T47D (cell line): ENCODE results near the gene ITSN1.
A peak's percentile ranks its signal among the peaks of the same experiment; 100 is the strongest.

Experiments
- DNase-seq, 2 experiments: peaks; one replicate each; pipeline versions ENCODE4 v3.0.0 to v3.0.0-alpha.2; 2011 to 2012; ENCODE audit warnings: low read depth in 1 of 2, low spot score in 1 of 2
- JUND ChIP-seq: IDR thresholded peaks from 2 replicates; pipeline ENCODE4 v1.6.1; 2012; ENCODE audit warnings: low read depth
- in situ Hi-C: cut with HindIII; loops from 2 replicates; pipeline ENCODE4 v1.10.0; 2016; ENCODE audit warnings: low sequenced_read_pairs, low pct_unique_long_range_greater_than_20kb

ITSN1 gene

DNA sequence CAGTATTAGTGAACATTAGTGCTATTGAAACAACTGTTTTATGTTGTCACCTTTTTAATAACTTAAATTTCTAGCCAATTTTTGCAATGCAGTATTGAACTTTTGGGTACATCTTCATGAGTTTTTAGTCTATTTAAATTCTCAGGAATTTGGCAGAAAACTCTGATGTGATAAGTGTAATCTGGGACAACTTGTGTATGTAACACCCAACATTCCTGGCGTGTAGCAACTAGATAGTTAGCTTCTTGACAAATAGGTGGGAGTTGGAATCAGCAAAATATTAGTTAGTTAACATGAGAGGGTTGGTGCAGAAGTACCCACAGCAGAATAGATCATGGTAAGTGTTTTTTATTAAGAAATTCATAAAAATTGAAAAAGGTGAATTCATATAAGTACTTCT is 111.6 kb downstream of the ITSN1 start:
- DNase-seq: no peak
- TF ChIP-seq JUND: no peak
- in situ Hi-C loops: no loop called here

DNA sequence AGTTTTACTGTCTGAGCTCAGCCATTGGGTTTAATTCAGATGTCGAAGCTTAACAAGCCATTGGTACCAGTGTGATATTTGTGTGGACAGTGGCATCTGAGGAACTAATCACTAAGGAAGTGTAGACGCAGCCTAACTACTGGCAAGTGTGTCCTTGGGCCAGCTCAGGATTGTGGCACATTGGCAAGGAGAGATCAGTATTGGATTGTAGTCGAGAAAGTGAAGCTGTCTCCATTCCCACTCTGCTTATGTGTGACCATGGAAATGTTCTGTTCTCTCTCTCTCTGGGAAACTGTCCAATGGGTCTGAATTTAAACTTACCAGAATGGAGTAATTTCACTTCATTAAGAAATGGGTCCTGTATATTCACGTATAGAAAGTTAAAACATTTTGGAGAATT is 112.2 kb downstream of the ITSN1 start:
- TF ChIP-seq JUND: no peak
- in situ Hi-C loops: no loop called here
- no peak for DNase-seq

DNA sequence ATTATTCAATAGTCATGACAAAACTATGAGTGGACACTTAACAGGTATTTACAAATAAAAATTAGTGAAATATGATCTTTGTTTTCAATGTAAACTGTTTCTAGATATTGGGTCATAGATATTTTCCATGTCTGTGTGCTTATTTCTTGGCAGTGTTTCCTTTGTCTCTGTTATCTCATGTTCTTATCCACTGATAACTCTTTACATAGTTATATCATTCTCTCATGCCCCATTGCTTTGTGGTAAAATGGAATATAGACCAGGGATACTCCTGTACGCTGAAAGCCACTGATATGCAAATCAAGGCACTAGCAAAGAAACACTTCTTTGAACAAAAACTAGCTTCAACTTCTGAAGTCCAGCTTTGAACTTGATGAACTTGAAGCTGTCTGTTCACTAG is 113.1 kb downstream of the ITSN1 start:
- no peak for TF ChIP-seq JUND
- in situ Hi-C loops: no loop called here
- DNase-seq: no peak

DNA sequence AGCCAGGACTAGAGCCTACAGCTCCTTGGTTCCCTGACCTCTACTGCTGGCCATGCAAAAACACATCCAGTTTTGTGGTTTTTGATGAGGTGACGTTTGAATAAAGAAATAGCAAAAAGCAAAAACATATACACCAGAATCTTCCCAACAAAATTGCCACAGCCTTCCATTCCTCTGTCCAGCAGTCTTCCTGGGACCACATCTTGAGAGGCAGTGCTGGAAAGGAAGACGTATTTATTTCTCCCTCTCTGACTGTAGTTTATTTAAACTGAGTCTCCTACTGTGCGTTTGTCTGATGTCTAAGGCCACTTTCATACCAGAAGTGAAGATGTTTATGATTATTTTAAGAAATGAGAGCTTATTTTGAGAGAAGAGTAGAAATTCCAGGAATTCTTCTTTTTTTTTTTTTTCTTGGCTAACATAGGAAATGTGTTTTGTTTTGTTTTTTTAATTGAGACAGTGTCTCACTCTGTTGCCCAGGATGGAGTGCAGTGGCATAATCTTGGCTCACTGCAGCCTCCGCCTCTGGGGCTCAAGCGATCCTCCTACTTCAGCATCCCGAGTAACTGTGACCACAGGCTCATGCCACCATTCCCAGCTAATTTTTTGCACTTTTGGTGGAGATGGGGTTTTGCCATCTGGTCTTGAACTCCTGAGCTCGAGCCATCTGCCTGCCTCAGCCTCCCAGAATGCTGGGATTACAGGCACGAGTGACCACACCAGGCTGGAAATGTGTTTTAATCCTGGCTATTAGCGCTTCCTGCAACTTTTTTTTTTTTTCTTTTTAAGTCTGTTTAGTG is 118.5 kb downstream of the ITSN1 start:
- DNase-seq: no peak
- in situ Hi-C loops: no loop called here
- no peak for TF ChIP-seq JUND

DNA sequence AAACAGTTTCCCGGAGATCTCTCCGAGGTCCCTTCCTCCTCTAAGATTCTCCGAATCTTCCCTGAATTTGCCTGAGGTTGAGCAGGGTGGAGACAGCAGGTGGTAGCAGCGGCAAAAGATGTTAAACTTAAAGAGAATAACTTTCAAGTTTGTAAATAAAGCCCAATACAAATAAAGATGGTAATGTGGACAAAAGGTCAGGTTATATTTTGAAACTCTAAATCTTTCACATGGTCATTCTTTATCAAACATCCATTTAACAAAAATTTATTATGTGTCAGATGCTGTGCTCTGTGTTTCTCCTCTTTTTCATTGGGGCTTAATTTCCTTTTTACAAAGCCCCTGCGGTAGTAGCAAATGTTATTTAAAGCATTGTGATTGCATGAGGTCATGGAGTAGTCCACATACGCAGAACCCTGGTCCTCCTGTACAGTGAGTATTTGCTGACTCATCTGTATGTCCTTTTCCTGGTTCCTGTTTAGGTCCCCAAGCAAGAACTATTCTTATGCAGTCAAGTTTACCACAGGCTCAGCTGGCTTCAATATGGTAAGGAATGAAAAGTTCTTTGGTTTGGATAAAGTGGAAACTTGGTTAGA is 119.2 kb downstream of the ITSN1 start:
- peak; percentile 81 for TF ChIP-seq JUND
- DNase-seq: peak; percentile 32 to 88
- in situ Hi-C loops: no loop called here

DNA sequence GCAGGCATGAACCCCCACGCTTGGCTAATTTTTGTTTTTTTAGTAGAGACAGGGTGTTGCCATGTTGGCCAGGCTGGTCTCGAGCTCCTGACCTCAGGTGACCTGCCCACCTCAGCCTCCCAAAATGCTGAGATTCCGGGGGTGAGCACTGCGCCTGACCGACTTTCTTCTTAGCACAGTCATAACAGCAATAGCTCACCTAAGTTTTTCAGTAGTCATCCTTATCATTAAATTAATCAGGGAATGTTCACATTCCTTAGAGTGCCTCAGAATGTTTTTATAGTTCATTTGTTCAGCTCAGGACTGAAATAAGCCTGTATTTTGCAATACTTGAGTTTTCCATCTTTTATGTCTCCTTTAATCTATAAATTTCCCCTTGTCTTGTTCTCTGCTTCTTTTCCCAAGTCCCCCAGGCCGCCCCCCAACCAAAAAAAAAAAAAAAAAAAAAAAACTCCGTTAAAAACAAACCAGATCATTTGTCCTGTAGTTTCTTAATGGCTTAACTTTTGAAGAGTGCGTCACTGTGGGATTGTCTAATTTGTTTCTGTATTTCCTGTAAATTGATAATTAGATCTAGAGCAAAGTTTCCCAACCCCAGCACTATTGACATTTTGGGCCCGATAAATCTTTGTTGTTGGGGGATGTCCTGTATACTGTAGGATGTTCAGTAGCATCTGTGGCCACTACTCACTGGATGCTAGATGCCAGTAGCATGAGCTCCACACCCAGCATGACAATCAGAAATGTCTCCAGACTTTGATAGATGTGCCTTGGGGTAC is 120.7 kb downstream of the ITSN1 start:
- in situ Hi-C loops: no loop called here
- no peak for TF ChIP-seq JUND
- peak in 1 of 2 experiments; percentile 33 for DNase-seq

DNA sequence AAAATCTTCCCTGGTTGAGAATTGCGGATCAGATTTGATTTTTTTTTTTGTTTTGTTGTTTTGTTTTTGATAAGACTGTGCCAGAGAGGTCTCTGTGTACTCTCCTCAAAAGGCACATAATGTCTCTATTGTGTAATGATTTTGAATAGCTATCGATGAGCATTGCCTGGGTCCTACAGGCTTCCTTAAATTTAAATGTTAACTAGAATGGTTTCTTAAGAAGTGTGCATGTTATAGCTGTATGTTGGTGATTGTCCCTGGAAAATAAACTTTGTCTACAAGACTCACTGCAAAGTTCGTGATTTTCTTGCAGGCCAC is 121.2 kb downstream of the ITSN1 start:
- in situ Hi-C loops: no loop called here
- TF ChIP-seq JUND: no peak
- no peak for DNase-seq

DNA sequence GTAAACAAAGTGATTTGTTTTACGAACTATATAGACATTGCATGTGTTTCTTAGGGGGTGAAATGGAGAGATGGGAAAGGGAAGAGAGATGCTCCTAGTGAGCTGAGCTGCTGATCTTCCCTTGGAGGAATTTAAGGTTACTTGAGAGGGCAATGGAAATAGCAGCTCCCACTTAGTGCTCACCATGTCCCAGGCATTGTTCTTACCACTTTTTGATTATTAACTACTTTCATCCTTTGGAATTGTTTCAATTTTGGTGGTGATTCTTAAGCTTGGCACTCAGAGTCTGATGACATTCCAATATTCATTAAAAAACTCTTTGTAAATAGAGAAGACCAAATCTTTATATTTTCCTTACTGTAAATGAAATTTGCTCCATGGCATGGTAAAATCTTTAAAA is 124.9 kb downstream of the ITSN1 start:
- in situ Hi-C loops: no loop called here
- DNase-seq: no peak
- TF ChIP-seq JUND: no peak

DNA sequence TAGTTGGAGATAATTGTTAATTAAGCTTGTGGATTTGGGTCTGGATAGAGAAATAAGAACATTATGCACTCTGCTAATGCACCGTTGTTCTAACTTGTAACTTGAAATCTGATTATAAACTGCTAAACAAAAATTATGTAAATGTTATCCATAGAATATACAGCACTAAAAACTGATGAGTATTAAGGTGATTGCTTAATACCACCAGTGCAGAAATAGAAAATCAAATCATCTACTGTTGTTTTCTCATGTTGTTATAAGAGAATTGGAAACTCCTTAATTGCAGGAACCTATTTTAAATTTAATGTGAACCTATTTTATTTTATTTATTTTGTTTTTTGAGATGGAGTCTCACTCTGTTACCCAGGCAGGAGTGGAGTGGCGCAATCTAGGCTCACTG is 125.7 kb downstream of the ITSN1 start:
- in situ Hi-C loops: no loop called here
- DNase-seq: no peak
- no peak for TF ChIP-seq JUND

DNA sequence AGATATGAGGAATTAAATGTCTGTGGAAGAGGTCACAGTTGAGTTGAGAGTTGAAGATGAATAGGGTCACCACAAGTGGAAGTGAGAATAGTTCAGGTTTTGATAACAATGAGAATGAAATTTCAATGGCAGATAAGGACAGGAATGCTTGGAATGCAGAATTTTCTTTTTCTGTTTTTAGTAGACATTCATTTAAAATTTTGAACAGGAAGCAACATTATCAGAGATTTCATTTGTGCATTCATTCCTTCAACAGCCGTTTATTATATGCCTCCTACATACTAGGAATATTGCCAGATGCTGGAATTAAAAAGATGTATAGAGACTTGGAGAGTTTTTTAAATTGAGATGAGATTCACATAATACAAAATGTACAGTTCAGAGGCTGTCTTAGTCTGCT is 126.8 kb downstream of the ITSN1 start:
- no peak for DNase-seq
- in situ Hi-C loops: no loop called here

DNA sequence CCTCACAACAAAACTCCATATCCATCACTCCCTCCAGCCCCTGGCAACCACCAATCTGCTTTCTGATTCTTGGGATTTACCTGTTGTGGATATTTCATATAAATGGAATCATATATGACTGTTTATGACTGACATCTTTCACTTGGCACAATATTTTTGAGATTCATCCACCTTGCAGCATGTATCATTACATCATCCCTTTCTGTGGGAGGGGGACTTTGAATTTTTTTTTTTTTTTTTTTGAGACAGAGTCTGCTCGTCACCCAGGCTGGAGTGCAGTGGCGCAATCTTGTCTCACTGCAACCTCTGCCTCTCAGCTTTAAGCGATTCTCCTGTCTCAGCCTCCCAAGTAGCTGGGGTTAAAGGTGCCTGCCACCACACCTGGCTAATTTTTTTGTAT is 128.2 kb downstream of the ITSN1 start:
- in situ Hi-C loops: no loop called here
- TF ChIP-seq JUND: no peak
- no peak for DNase-seq

More for the DNA sequence above, 126.8 kb downstream of the ITSN1 start:
- no peak for TF ChIP-seq JUND

DNA sequence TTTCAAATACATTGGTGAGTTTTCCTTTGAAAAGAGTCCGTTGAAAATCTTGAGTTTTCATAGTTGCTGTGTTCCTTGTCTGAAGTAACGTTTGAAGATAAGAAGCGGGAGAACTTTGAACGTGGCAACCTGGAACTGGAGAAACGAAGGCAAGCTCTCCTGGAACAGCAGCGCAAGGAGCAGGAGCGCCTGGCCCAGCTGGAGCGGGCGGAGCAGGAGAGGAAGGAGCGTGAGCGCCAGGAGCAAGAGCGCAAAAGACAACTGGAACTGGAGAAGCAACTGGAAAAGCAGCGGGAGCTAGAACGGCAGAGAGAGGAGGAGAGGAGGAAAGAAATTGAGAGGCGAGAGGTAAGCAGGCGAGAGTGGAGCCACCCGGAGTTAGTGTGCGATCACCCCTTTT is 129.7 kb downstream of the ITSN1 start:
- in situ Hi-C loops: no loop called here
- TF ChIP-seq JUND: no peak

DNA sequence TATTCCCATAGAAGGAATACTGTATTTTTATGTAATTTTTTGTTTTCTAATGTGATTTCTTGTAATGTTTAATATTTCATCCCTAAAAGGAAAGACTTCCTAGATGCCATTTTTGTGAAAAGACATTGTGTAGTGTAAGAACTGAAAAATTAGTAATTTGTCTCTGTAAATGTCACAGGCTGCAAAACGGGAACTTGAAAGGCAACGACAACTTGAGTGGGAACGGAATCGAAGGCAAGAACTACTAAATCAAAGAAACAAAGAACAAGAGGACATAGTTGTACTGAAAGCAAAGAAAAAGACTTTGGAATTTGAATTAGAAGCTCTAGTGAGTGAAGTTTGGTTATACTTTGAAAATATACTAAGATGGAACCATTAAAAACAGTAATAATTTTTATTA is 132.2 kb downstream of the ITSN1 start:
- DNase-seq: no peak
- TF ChIP-seq JUND: no peak
- in situ Hi-C loops: no loop called here

More for the DNA sequence above, 129.7 kb downstream of the ITSN1 start:
- DNase-seq: no peak
